Astrocyte of the hippocampus (primary cell): Measurements from ENCODE around the gene HAO1.
A peak's percentile ranks its signal among the peaks of the same experiment; 100 is the strongest.

ENCODE experiments used
- DNase-seq: peaks from one replicate; pipeline ENCODE4 v3.0.0; 2011; ENCODE audit warnings: low read depth, low spot score

HAO1 gene

GRCh38 chr20:7926767-7927166 is 13.5 kb downstream of the HAO1 start:
- peak; percentile 47 for DNase-seq

- DNase-seq = no peak
Observed at GRCh38 chr20:7926323-7926722, 13.9 kb downstream of the HAO1 start.

GRCh38 chr20:7924692-7925091 is 15.6 kb downstream of the HAO1 start:
- DNase-seq = peak; percentile 62

GRCh38 chr20:7916648-7917047 is 23.6 kb downstream of the HAO1 start:
- no peak for DNase-seq

- no peak for DNase-seq
Observed at GRCh38 chr20:7912551-7912950, 27.7 kb downstream of the HAO1 start.

GRCh38 chr20:7911586-7912330 is 28.5 kb downstream of the HAO1 start:
- no peak for DNase-seq

GRCh38 chr20:7908905-7909304 is 31.4 kb downstream of the HAO1 start:
- DNase-seq = no peak

GRCh38 chr20:7903429-7903828 is 36.8 kb downstream of the HAO1 start:
- DNase-seq = no peak

- DNase-seq = no peak
Observed at GRCh38 chr20:7902879-7903278, 37.4 kb downstream of the HAO1 start.

- DNase-seq = no peak
Observed at GRCh38 chr20:7897781-7898364, 42.4 kb downstream of the HAO1 start.

GRCh38 chr20:7893014-7893730 is 47.1 kb downstream of the HAO1 start:
- DNase-seq = no peak

GRCh38 chr20:7891705-7892104 is 48.6 kb downstream of the HAO1 start:
- DNase-seq = no peak

GRCh38 chr20:7889736-7890135 is 50.5 kb downstream of the HAO1 start:
- no peak for DNase-seq

GRCh38 chr20:7883741-7884140 is 56.5 kb downstream of the HAO1 start:
- DNase-seq = no peak

- DNase-seq = no peak
Observed at GRCh38 chr20:7883309-7883708, 56.9 kb downstream of the HAO1 start.

GRCh38 chr20:7882076-7882475 is 58.2 kb downstream of the HAO1 start:
- no peak for DNase-seq

GRCh38 chr20:7881551-7881950 is 58.7 kb downstream of the HAO1 start:
- no peak for DNase-seq

- peak; percentile 51 for DNase-seq
Observed at GRCh38 chr20:7879883-7880282, 60.4 kb downstream of the HAO1 start.

- DNase-seq = no peak
Observed at GRCh38 chr20:7868108-7868507, 72.2 kb downstream of the HAO1 start.

- DNase-seq = peak; percentile 19
Observed at GRCh38 chr20:7866285-7866684, 74.0 kb downstream of the HAO1 start.

- peak; percentile 77 for DNase-seq
Observed at GRCh38 chr20:7859356-7859802, 80.9 kb downstream of the HAO1 start.

- peak; percentile 2 for DNase-seq
Observed at GRCh38 chr20:7858734-7859250, 81.5 kb downstream of the HAO1 start.

- peak; percentile 16 for DNase-seq
Observed at GRCh38 chr20:7856756-7857155, 83.5 kb downstream of the HAO1 start.
